GM19452 (cell line): ENCODE measurements around the gene SRC.

ENCODE experiments used
- ATAC-seq: cut with Tn5 transposase; IDR thresholded peaks from one replicate; pipeline ENCODE4 v1.9.1; 2021; ENCODE audit not compliant: unreplicated experiment

SRC gene

DNA sequence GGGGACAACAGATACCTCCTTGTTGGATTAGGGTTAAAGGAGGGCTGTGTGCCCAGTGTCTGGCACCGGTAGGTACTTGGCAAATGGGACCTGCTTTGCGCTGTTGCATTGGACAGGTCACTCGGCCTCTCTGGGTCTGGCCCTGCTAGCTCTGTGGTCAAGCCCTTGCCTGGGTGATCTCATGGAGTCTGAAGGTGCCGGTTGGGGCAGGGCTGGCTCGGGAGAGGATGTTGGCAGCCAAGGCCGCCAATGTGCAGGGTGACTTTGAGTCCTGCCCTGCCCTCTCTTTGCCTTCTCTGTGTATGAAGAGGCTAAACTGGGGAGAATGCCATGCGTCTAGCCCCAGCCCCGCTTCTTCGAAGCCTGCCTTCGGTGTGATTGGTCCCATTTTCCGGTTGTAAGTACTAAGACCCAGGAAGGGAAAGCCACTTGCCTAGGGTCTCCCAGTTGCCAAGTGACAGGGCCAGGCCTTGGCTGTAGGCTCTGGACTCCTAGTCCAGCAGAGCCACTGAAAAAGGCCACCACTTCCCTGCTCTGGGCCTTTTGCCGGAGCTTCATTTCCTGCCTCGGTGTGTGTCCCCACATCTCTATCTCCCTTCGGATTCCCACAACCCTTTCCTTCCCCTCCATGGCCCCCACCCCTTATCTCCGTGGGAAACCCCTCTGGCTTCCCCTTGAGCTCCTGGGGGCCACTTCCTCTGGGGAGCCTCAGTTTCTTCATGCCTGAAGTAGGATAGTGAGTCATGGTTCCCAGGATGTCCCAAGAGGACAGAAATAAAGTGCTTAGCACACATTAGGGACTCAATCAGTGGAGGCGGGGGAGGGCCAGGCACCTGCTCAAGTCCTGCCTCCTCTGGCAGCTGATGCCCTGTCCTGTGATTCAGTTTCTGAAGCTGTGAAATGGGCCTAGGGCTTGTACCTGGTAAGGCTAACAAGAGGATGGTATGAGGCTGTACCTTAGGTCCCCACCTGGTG is 3.9 kb downstream of the SRC start:
- ATAC-seq: no peak

DNA sequence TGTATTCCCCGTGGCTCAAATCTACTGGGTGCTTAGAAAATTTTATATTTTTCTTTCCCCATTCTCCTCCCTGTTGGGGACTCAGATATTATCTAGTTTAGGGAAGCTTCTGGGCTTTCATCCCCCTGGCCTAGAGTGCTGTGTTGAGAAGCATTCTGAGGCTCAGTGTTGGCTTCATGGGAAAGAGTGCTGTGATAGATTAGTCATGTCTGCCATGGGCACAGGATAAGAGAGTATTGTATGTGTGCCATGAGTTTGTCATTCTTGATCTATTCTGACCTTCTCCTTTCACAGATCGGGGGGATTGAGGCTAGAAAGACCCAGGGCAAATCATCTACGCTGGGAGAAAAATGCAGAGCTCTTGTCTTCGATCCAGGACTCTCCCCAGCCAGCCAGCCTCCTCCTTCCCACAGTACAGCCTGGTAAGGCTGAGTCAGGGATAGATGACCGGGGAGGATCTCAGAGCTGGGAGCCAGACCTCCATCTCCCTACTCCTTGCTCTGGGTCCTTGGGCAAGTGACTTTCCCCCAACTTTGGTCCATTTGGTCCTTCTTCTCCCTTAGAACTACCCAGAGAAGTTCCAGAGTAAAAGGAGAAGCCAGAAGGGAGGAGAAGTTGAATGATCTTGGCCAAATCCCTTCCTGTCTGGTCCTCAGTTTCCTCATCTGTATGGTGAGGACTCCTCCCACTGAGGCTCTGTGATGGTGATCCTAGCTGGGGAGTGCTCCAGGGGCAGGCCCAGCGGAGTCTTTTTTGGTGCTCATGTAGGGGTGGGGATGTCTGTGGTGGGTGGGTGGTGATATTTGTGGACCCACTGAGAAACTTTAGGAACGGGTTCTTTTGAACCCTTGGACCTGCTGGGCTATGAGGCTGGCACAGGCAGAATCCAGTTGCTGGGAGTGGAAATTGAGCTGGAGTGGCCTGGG is 5.0 kb downstream of the SRC start:
- no peak for ATAC-seq

GRCh38 chr20:37351689-37352607 is 6.0 kb downstream of the SRC start:
- no peak for ATAC-seq

GRCh38 chr20:37352608-37352980 is 6.7 kb downstream of the SRC start:
- no peak for ATAC-seq

DNA sequence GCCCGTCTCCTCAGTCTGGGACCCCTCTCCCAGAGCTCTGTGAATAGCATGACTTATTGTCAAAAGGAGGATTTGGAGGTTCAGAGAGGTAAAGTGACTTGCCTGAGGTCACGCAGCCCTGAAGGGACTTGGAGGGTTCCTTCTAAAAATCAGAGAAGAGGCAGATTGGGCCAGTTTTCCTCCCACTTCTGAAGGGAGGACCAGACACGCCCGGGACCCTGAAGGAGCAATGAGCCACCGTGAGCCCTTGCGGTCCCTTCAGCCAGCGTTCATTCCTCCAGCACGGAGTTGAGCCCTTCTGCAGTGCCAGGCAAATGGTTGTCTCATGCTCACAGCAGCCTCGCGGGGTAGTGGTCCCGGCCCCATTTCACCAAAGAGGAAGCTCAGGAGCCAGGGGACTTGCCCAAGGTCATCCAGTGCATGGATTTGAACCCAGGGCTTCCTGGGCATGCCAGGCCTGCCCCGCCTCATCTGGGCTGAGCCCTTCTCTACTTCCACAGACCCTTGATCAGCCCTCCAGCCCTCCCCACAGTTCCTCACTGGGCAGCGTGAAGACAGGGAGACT is 7.4 kb downstream of the SRC start:
- no peak for ATAC-seq

GRCh38 chr20:37354210-37355195 is 8.6 kb downstream of the SRC start:
- no peak for ATAC-seq

GRCh38 chr20:37355252-37356180 is 9.6 kb downstream of the SRC start:
- no peak for ATAC-seq

- ATAC-seq: no peak
These were observed 10.4 kb downstream of the SRC start for GRCh38 chr20:37356387-37356786.

- no peak for ATAC-seq
These were observed 11.0 kb downstream of the SRC start for GRCh38 chr20:37356961-37357371.

DNA sequence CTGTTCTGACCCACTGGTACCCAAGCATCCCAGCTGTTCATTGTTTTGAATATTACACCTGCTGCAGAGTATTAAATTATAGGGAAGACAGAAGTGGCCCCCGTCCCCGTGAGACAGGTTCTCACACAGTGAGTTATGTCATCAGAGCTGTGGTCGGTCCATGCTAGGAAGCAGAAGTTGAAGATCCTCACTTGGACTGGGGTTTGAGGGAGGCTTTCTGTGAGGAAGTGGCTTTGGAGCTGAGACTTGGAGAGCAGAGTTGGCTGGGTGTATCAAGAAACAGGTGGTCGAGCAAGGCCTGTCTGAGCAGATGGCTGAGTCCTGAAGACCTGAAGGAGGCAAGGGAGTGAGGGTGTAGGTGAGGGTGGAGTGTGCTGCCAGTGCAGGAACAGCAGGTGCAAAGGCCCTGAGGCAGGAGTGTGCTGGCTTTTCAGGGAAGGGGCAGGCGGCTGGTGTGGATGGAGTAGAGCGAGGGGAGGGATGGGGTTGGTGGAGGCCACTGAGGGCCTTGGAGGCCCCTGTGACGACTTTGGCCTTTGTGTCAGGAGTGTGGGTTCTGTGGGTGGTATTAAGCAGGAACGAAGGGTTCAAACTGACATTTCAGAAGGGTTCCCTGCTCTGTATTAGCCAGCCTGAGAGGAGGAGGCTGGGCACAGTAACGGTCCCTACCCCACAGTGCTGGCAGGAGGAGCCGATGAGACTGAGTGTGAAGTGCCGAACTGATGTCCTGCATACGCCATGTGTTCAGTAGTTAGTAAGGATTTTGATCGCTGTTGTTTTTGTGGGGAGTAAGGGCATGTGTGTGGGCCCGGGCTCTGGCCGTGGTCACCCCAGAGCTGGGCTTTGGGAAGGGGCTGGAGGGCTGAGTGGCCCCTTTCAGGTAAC is 11.8 kb downstream of the SRC start:
- ATAC-seq: no peak

DNA sequence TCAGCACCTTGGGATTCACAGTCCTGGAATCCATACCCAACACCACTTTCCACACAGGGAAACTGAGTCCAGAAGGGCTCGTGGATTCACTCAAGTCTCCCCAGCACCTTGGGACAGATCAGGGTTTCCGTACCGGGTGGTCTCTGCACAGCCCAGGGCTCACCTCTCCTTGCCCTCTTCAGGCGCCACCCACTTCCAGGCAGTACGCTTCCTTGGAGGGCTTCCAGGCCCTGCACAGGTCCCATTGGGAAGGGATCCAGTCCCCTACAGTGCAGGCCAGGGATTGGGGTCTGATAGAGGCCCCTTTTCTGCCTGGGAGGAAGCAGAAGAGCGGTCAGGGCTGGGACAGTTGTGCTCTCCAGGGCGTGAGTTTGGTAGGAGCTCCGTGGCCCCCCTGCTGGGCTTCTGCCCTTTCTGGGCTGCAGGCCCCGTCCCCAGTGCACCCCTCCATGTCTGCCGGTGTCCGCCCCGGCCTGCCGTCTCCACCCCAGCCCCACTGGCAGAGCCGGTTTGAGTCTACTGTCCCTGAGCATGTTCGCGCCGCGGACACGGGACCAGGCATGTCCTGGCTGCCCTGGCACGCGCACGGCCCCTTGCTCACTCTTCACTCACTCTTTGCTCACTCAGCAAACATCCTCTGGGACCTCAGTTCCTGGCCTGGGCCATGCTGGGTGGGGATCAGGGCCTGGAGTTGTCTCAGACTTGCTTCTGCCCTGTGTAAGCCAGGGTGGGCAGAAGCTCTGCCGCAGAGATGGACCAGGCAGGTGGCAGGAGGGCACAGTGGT is 12.6 kb downstream of the SRC start:
- no peak for ATAC-seq

- ATAC-seq: no peak
These were observed 13.4 kb downstream of the SRC start for GRCh38 chr20:37359331-37359730.

DNA sequence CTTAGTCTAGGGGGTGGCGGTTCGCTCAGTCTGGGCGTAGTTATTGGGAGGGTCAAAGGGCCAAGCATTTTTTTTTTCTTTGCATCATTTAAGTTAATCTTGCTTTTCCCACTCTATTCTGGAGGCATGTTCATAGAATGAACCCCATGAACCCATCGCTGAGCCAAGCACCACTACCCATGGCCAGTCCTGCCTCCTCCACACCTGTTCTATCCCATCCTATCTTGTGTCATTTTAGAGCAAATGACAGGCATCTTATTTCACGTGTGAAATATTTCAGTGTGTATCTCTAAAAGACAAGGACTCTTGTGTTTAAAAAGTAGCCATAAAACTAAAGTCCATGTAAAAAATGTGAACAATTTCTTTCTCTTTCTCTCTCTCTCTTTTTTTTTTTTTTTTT is 13.9 kb downstream of the SRC start:
- no peak for ATAC-seq

DNA sequence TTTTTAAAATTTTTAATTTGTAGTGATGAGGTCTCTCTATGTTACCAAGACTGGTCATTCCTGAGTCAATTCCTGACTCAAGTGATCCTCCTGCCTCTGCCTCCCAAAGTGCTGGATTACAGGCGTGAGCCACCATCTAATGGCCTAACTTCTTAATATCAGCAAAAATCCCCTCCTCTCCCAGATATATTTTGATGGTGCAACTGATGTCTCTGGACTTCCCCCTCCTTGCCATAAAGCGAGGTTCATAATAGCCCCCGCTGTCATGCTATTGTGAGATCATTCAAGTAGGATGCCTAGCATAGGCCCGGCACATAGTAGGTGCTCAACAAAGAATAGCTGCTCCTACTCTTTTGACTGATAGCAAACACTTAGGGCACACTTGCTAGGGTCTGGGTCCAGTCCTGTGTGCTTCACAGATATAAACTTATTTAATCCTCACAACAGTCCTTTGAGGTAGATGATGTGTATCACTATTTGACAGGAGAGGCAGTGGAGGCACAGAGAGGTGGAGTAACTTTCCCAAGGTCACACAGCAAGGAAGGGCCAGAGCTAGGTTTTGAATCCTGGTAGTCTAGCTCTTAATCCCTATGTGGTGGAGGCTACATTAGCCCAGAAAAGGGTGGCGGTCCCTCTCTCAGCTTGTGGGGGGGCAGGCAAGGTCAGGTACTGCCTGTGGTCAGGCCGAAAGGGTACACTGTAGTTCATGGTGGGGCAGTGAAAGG is 14.6 kb downstream of the SRC start:
- ATAC-seq: no peak

DNA sequence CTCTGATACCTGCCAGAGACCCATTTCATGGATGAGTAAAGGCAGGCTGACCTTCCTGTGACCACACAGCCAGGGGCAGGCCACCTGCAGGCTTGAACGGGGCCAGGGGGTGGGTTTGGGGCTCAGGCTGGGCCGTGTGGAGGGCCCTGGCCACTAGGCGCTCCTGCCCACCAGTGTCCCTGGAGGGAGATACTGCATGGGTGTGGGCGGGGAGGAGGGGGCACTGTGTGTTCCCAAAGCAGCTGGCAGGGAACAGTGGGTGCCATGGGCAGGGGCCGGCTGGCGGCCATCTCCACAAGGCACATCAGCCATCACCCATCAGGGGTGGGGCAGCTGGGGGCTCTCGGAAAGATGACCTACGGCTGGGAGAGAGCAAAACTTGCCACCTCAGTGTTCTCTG is 15.4 kb downstream of the SRC start:
- no peak for ATAC-seq
